H1 (cell line): ENCODE results near the gene KCNN1.

ENCODE experiments used
- ATF3 ChIP-seq: IDR thresholded peaks from 2 replicates; pipeline ENCODE4 v1.6.1; 2011; ENCODE audit warnings: low read depth, mild to moderate bottlenecking, low read length; ENCODE audit not compliant: insufficient read depth
- EZH2 ChIP-seq: fragments of 200-600 bp; sonication (generic); IDR thresholded peaks from 2 replicates; pipeline ENCODE4 v1.7.1; 2012; ENCODE audit warnings: low read depth, mild to moderate bottlenecking, moderate library complexity, low read length, inconsistent platforms; ENCODE audit not compliant: severe bottlenecking

DNA sequence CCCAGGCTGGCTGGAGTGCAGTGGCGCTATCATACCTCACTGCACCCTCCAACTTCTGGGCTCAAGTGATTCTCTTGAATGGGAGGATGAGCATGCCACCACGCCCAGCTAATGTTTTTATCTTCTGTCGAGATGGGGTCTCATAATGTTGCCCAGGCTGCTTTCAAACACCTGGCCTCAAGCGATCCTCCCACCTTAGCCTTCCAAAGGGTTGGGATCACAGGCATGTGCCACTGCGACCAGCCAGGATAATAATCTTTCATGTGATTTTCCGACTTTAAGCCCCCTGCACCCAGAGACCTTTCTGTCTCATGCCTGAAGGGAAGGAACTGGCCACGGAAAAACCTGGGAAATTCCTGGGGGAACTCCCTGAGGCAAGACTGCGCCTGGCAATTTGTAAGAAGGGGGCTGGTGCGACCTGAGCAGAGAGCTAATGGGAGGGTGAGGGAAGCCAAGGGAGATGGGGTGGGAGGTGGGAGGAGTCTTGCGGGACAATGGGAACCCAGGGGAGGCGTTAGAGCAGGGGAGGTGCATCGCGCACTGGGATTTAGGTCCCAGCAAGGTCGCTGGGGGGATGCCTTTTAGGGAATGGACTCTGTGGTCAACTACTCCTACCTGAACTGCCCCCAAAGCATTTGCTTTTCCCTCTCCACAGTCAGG, 35.2 kb upstream of the KCNN1 start:
- TF ChIP-seq EZH2, result no peak
- TF ChIP-seq ATF3, result no peak
